ENCODE data around the gene DNAH12. TPM values are rescaled to one million over a fixed set of nuclear protein-coding genes. Genes with fewer than 3 reads are reported as not detected.
"Not testable (repeated sequence)": the region's sequence is repeated elsewhere in the genome, so short reads cannot be mapped to it uniquely, and the experiment has no call there.

DNAH12 gene
- total RNA-seq, 3 donors from 2014 or later: 0.15 to 0.33 (median 0.32) TPM

DNA sequence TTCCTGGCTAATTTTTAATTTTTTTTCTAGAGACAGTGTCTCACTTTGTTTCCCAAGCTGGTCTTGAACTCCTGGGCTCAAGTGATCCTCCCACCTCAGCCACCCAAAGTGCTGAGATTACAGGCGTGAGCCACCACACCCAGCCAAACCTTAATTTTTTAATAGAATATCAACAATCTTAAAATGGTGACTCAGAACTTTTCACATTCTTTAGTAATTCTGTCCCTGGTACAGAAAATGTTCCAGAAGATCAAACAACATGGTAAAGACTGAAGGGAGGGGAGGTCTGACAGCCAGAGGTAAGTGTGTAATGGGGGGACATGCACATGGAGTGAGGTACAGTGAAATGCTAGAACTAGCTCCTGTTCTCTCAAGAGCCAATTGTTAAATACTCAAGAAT, 38.2 kb downstream of the DNAH12 start:
- no peaks in the 10 kb centered on the region for H3K9me3 ChIP-seq
- no peak overlapping the region for H3K4me3 ChIP-seq
- no peak for DNase-seq (ENCODE audit: low spot score in 2 of 2)
- H3K27ac ChIP-seq: no peak overlapping the region
- H3K36me3 ChIP-seq: no peaks in the 10 kb centered on the region
- intact Hi-C loops (cut with DNase I; ENCODE audit: low total_unique reads): no loop called here
- no peaks in the 10 kb centered on the region for H3K4me1 ChIP-seq
- no peaks in the 10 kb centered on the region for H3K27me3 ChIP-seq
- TF ChIP-seq POLR2AphosphoS5 (IDR thresholded peaks at IDR 0.05) (no peak), POLR2A (IDR thresholded peaks at IDR 0.05) (no peak)
- TF ChIP-seq, protein P1, sequence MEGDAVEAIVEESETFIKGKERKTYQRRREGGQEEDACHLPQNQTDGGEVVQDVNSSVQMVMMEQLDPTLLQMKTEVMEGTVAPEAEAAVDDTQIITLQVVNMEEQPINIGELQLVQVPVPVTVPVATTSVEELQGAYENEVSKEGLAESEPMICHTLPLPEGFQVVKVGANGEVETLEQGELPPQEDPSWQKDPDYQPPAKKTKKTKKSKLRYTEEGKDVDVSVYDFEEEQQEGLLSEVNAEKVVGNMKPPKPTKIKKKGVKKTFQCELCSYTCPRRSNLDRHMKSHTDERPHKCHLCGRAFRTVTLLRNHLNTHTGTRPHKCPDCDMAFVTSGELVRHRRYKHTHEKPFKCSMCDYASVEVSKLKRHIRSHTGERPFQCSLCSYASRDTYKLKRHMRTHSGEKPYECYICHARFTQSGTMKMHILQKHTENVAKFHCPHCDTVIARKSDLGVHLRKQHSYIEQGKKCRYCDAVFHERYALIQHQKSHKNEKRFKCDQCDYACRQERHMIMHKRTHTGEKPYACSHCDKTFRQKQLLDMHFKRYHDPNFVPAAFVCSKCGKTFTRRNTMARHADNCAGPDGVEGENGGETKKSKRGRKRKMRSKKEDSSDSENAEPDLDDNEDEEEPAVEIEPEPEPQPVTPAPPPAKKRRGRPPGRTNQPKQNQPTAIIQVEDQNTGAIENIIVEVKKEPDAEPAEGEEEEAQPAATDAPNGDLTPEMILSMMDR (IDR thresholded peaks at IDR 0.05): no peak

DNA sequence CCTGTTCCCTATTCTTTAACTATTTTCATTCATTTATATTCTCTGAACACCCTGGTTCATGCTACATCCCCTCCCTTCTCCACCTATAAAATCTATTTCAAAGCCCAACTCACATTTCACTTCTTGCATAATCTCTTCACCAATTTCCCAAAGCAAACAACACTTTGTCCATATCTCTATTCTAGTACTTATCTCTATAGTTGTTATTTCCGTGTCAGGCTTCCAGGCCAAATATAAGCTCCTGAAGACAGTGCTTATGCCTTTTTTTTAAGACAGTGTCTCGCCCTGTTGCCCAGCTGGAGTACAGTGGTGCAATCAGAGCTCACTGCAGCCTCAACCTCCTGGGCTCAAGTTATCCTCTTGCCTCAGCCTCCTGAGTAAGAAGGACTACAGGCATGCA, 43.6 kb downstream of the DNAH12 start:
- Histone ChIP-seq H3K36me3 (no peaks in the 10 kb centered on the region), H3K4me3 (no peak overlapping the region), H3K9me3 (no peaks in the 10 kb centered on the region), H3K27ac (no peak overlapping the region), H3K4me1 (no peaks in the 10 kb centered on the region), H3K27me3 (no peaks in the 10 kb centered on the region)
- intact Hi-C loops (cut with DNase I; ENCODE audit: low total_unique reads): no loop called here
- TF ChIP-seq POLR2AphosphoS5 (IDR thresholded peaks at IDR 0.05): no peak
- no peak for TF ChIP-seq POLR2A (IDR thresholded peaks at IDR 0.05)
- TF ChIP-seq, protein P1 (IDR thresholded peaks at IDR 0.05): no peak
- DNase-seq (ENCODE audit: low spot score in 2 of 2): no peak

DNA sequence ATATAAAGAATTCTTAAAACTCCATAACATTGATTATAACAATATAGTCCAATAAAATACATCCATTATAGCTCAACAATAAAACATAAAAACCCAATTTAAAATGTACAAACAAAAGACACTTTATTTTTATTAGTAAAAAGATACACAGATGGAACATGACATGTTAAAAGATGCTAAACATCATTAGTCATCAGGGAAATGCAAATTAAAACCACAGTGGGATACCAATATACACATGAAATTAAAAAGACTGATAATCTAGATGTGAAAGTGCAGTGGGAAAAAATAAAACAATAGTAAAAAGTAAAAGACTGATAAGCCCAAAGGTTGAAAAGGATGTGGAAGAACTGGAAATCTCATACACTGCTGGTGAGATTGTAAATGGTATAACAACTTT, 46.2 kb downstream of the DNAH12 start:
- no peak overlapping the region for H3K27ac ChIP-seq

DNA sequence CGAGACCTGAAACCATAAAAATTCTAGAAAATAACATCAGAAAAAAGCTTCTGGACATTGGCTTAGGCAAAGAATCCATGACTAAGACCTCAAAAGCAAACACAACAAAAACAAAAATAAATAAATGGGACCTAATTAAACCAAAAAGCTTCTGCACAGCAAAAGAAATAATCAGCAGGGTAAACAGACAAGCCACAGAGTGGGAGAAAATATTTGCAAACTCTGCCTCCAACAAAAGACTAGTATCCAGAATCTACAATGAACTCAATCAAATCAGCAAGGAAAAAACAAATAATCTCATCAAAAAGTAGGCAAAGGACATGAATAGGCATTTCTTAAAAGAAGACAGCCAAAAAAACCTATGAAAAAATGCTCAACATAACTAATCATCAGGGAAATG, 59.6 kb downstream of the DNAH12 start:
- DNase-seq (ENCODE audit: low spot score in 2 of 2): no peak
- no peaks in the 10 kb centered on the region for H3K36me3 ChIP-seq
- intact Hi-C loops (cut with DNase I; ENCODE audit: low total_unique reads): no loop called here
- H3K27ac ChIP-seq: no peak overlapping the region
- no peak overlapping the region for H3K4me3 ChIP-seq
- H3K4me1 ChIP-seq: no peaks in the 10 kb centered on the region
- no peak for TF ChIP-seq POLR2A (IDR thresholded peaks at IDR 0.05)
- TF ChIP-seq, protein P1 (IDR thresholded peaks at IDR 0.05): no peak
- no peaks in the 10 kb centered on the region for H3K27me3 ChIP-seq
- H3K9me3 ChIP-seq: no peaks in the 10 kb centered on the region

More for the DNA sequence above, 46.2 kb downstream of the DNAH12 start:
- Histone ChIP-seq H3K36me3 (no peaks in the 10 kb centered on the region), H3K27me3 (no peaks in the 10 kb centered on the region), H3K4me3 (no peak overlapping the region), H3K9me3 (no peaks in the 10 kb centered on the region), H3K4me1 (no peaks in the 10 kb centered on the region)
- no peak for DNase-seq (ENCODE audit: low spot score in 2 of 2)
- TF ChIP-seq POLR2A (IDR thresholded peaks at IDR 0.05) (no peak), POLR2AphosphoS5 (IDR thresholded peaks at IDR 0.05) (no peak)
- TF ChIP-seq, protein P1 (IDR thresholded peaks at IDR 0.05): no peak
- intact Hi-C loops (cut with DNase I; ENCODE audit: low total_unique reads): no loop called here

DNA sequence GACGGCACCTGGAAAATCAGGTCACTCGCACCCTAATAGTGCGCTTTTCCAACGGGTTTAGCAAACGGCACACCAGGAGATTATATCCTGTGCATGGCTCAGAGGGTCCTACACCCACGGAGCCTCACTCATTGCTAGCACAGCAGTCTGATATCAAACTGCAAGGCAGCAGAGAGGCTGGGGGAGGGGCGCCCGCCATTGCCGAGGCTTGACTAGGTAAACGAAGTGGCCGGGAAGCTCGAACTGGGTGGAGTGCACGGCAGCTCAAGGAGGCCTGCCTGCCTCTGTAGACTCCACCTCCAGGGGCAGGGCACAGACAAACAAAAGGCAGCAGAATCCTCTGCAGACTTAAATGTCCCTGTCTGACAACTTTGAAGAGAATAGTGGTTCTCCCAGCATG, 67.0 kb downstream of the DNAH12 start:
- intact Hi-C loops (cut with DNase I; ENCODE audit: low total_unique reads); H3K4me3 ChIP-seq; H3K36me3 ChIP-seq; H3K27ac ChIP-seq; DNase-seq (ENCODE audit: low spot score in 2 of 2); H3K27me3 ChIP-seq; H3K4me1 ChIP-seq; H3K9me3 ChIP-seq: not testable (repeated sequence)

DNA sequence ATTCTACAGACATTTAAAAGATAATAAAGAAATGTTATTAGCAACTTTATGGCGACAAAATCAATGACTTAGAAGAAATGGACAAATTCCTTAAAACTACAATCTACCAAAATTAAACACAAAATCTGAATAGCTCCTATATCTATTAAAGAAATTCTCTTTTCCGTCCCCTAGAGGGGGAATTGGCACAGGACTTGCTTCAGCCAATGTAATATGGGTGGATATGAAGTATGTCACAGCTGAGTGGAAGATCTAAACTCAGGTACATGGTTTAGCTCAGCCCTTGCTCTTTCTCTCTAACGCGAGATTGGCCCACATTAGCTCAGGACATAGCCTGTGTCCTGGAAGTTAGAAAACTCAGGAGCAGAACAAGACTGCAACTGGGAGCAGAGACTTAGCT, 79.3 kb downstream of the DNAH12 start:
- no peaks in the 10 kb centered on the region for H3K27me3 ChIP-seq
- no peak overlapping the region for H3K4me3 ChIP-seq
- no peak overlapping the region for H3K27ac ChIP-seq
- no peak for DNase-seq (ENCODE audit: low spot score in 2 of 2)
- no peaks in the 10 kb centered on the region for H3K36me3 ChIP-seq
- no peaks in the 10 kb centered on the region for H3K4me1 ChIP-seq
- H3K9me3 ChIP-seq: no peaks in the 10 kb centered on the region
- intact Hi-C loops (cut with DNase I; ENCODE audit: low total_unique reads): no loop called here
- no peak for TF ChIP-seq POLR2A (IDR thresholded peaks at IDR 0.05)
- TF ChIP-seq, protein P1 (IDR thresholded peaks at IDR 0.05): no peak
